Esophagus (tissue), 2 donors: Measurements from ENCODE around the gene AKIRIN2. TPM values are rescaled to one million over a fixed set of nuclear protein-coding genes. Genes with fewer than 3 reads are reported as not detected.

ENCODE experiments used
- H3K27ac ChIP-seq, 2 donors: one replicate each; pipeline ENCODE4 v1.5.1; 2013; ENCODE audit warnings: low read depth in 2 of 2, mild to moderate bottlenecking in 2 of 2, inconsistent platforms in 1 of 2, low read length in 1 of 2, moderate library complexity in 1 of 2
- H3K27me3 ChIP-seq, 2 donors: one replicate each; pipeline ENCODE4 v1.6.1; 2013; ENCODE audit warnings: low read length in 2 of 2, control low read depth in 1 of 2, mild to moderate bottlenecking in 1 of 2; ENCODE audit not compliant: insufficient read depth in 2 of 2, control insufficient read depth in 1 of 2
- H3K36me3 ChIP-seq, 2 donors: one replicate each; pipeline ENCODE4 v1.6.1; 2013; ENCODE audit warnings: low read length in 1 of 2; ENCODE audit not compliant: control insufficient read depth in 2 of 2, insufficient read depth in 2 of 2
- H3K4me1 ChIP-seq, 2 donors: one replicate each; pipeline ENCODE4 v1.6.1; 2013; ENCODE audit warnings: low read length in 1 of 2; ENCODE audit not compliant: control insufficient read depth in 2 of 2, insufficient read depth in 2 of 2
- H3K4me3 ChIP-seq, 2 donors: one replicate each; pipeline ENCODE4 v1.5.1; 2013; ENCODE audit warnings: low read length in 2 of 2, mild to moderate bottlenecking in 2 of 2, low read depth in 1 of 2, moderate library complexity in 1 of 2
- H3K9me3 ChIP-seq, 2 donors: one replicate each; pipeline ENCODE4 v1.6.1; 2013; ENCODE audit warnings: mild to moderate bottlenecking in 2 of 2, low read depth in 1 of 2, low read length in 1 of 2, moderate library complexity in 1 of 2; ENCODE audit not compliant: control insufficient read depth in 2 of 2, insufficient read depth in 1 of 2
- WGBS, 2 donors: extraction: QIAGEN DNeasy Blood & Tissue Kit; methylation state at CpG; one replicate each; pipeline ENCODE4 v1.1.7; 2013; 5-methylcytosine and 5-hydroxymethylcytosine counted together
- polyA plus RNA-seq, 2 donors: library from polyadenylated mRNA; stranded (reverse); fragments of 200-250 nt; gene quantifications; one replicate each; pipeline ENCODE4 v1.2.3, GENCODE V29; 2013
- donor health status: healthy with polysubstance abuse.
- donor health status: Bipolar disorder and iron deficiency.

AKIRIN2 gene
- polyA plus RNA-seq, 2 donors, result 24.1 to 29.6 TPM

DNA sequence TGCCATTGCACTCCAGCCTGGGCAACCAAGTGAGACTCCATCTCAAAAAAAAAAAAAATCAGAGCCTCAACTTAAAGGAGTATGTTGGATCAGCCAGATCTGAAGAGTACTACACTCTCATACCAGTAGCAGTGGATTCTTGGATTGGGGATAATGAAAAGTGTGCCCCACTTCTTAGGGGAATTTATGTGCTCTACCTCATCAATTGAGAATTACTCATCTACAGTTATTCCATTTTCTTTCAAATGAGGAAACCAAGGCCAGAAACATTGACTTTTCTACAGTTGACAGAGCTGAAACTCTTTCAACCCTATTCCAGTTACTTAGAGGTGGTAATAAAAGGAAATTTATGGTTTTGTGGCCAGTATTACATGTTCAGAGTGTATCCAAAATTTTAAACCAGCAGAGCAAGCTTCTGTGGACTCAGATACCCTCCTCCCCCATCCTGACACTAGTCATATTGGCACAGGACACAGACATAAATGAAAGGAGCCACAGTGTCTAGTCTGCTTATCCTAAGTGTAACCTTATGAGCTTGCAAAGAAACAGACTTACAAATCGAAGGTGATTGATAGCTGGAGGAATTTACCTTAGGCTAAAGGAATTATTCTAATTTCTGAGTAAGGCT lies 60.9 kb downstream of the AKIRIN2 start:
- Histone ChIP-seq H3K36me3 (no peaks in the 10 kb centered on the region), H3K27ac (no peak overlapping the region), H3K27me3 (no peaks in the 10 kb centered on the region), H3K4me1 (no peaks in the 10 kb centered on the region), H3K9me3 (no peaks in the 10 kb centered on the region), H3K4me3 (no peak overlapping the region)
- 50 to 61% methylated on average over 1 of the region's 1 CpG for WGBS, 2 donors

DNA sequence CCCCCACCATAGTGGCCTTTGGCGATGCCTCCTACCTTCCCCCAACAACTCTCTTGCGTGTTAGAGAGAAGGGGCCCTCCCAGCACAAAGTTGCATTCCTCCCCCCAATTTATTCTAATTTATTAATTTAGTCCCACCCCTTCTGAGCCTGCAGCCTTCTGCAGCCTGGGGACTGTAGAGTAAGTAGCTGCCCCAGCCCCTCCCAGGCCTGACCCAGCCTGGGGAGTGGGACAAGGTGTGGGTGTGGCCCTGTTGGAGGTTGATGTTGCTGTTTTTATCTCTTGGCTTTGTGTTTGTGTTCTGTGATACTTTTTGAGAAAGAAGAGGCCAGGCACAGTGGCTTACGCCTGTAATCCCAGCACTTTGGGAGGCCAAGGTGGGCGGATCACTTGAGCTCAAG lies 62.7 kb downstream of the AKIRIN2 start:
- no peak overlapping the region for H3K27ac ChIP-seq
- H3K4me1 ChIP-seq, result no peaks in the 10 kb centered on the region
- H3K4me3 ChIP-seq, result no peak overlapping the region
- no peaks in the 10 kb centered on the region for H3K36me3 ChIP-seq
- WGBS, 2 donors, result 97 to 98% methylated on average over 4 of the region's 4 CpGs
- H3K27me3 ChIP-seq, result no peaks in the 10 kb centered on the region
- no peaks in the 10 kb centered on the region for H3K9me3 ChIP-seq

DNA sequence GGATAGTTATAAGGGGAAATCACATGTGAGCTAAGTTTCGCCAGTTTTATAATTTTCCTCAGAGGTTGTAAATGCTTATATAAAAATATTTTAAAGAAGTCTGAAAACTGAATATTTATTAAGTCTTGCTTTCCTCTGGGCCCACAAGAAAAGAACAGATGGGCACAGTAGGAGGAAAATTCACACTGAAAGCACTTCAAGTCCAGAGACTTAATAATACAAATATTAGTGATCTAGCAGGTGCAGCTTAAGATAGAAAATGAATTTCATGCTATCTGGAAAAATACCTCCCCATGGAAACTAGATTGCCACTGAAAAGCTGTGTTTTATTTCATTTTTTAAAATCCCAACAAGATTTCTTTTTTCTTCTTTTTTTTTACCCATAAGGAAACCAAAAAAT lies 64.9 kb downstream of the AKIRIN2 start:
- no peaks in the 10 kb centered on the region for H3K36me3 ChIP-seq
- no peak overlapping the region for H3K4me3 ChIP-seq
- no peak overlapping the region for H3K27ac ChIP-seq
- no peaks in the 10 kb centered on the region for H3K4me1 ChIP-seq
- H3K27me3 ChIP-seq, result no peaks in the 10 kb centered on the region
- 93 to 100% methylated on average over 1 of the region's 1 CpG for WGBS, 2 donors
- no peaks in the 10 kb centered on the region for H3K9me3 ChIP-seq

- 82 to 95% methylated on average over 1 of the region's 1 CpG for WGBS, 2 donors
- Histone ChIP-seq H3K27ac (no peak overlapping the region), H3K4me3 (no peak overlapping the region), H3K27me3 (no peaks in the 10 kb centered on the region), H3K9me3 (no peaks in the 10 kb centered on the region), H3K4me1 (no peaks in the 10 kb centered on the region), H3K36me3 (no peaks in the 10 kb centered on the region)
Observed at GRCh38 chr6:87636315-87636714, 65.7 kb downstream of the AKIRIN2 start.

DNA sequence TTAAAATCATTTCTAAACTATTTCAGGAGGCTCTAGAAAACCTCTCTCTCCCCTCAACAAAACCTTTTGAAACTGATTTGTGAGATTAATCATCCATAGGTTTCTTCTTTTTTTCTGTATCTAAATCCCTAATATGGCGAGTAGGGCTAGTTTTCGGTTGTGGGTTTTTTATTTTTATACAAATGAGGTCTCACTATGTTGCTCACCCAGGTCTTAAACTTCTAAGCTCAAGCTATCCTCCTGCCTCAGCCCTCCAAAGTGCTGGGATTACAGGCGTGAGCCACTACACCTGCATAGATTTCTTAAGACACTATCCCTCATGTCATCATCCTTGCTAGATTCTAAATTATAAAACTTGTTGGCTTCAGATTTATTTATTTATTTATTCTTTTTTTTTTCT lies 68.2 kb downstream of the AKIRIN2 start:
- Histone ChIP-seq H3K27me3 (no peaks in the 10 kb centered on the region), H3K4me1 (no peaks in the 10 kb centered on the region), H3K9me3 (no peaks in the 10 kb centered on the region), H3K36me3 (no peaks in the 10 kb centered on the region), H3K4me3 (no peak overlapping the region), H3K27ac (no peak overlapping the region)
- 91 to 97% methylated on average over 3 of the region's 3 CpGs for WGBS, 2 donors

DNA sequence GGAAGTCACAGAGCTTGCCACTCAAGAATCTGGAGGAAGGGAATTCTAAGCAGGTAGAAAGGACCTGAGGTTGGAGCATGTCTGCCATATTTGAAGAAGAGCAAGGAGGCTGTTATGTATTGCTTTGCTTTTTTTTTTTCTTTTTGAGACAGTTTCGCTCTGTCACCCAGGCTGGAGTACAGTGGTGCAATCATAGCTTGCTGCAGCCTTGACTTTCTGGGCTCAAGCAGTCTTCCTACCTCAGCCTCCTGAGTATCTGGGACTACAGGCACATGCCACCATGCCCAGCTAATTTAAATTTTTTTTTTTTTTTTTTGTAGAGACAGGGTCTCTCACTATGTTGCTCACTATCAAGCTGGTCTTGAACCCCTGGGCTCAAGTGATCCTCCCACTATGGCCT lies 71.3 kb downstream of the AKIRIN2 start:
- H3K27ac ChIP-seq, result no peak overlapping the region
- H3K4me1 ChIP-seq, result no peaks in the 10 kb centered on the region
- no peaks in the 10 kb centered on the region for H3K27me3 ChIP-seq
- no peaks in the 10 kb centered on the region for H3K9me3 ChIP-seq
- 95 to 100% methylated on average over 1 of the region's 1 CpG for WGBS, 2 donors
- H3K4me3 ChIP-seq, result no peak overlapping the region
- no peaks in the 10 kb centered on the region for H3K36me3 ChIP-seq

- H3K27ac ChIP-seq, result no peak overlapping the region
- H3K9me3 ChIP-seq, result no peaks in the 10 kb centered on the region
- H3K27me3 ChIP-seq, result no peaks in the 10 kb centered on the region
- no peak overlapping the region for H3K4me3 ChIP-seq
- no peaks in the 10 kb centered on the region for H3K4me1 ChIP-seq
- no peaks in the 10 kb centered on the region for H3K36me3 ChIP-seq
Observed at GRCh38 chr6:87628881-87629280, 73.2 kb downstream of the AKIRIN2 start.

- Histone ChIP-seq H3K27me3 (no peaks in the 10 kb centered on the region), H3K4me1 (no peaks in the 10 kb centered on the region), H3K4me3 (no peak overlapping the region), H3K9me3 (no peaks in the 10 kb centered on the region), H3K36me3 (no peaks in the 10 kb centered on the region), H3K27ac (no peak overlapping the region)
- 76 to 79% methylated on average over 2 of the region's 2 CpGs for whole genome bisulfite sequencing, 2 donors
Observed at GRCh38 chr6:87628424-87628823, 73.6 kb downstream of the AKIRIN2 start.

Other genes with a start within 250 kb of the AKIRIN2 start
- gene SLC35A1, start 229.3 kb downstream of the AKIRIN2 start, polyA plus RNA-seq, result 10 to 100 TPM in 1 of 2 donors, 1 to 10 TPM in 1; 8.0 to 14.5 TPM
- gene RARS2, start 112.2 kb downstream of the AKIRIN2 start, polyA plus RNA-seq, result 10 to 100 TPM in 1 of 2 donors, 1 to 10 TPM in 1; 7.9 to 16.1 TPM
- gene ORC3, start 112.1 kb downstream of the AKIRIN2 start, polyA plus RNA-seq, result 1 to 10 TPM; 8.1 to 8.5 TPM